Stimulated activated CD4-positive, alpha-beta T cell treated with anti-CD3 and anti-CD28 coated beads, Interleukin-15, amount 100 ng/mL, for 48 hours (primary cell): Measurements from ENCODE around the gene NRBP1.

Experiments used
- DNase-seq, 2 donors: peaks; one replicate each; pipeline ENCODE4 v3.0.0-alpha.2; 2020; ENCODE audit warnings: low read depth in 2 of 2

The NRBP1 gene

DNA sequence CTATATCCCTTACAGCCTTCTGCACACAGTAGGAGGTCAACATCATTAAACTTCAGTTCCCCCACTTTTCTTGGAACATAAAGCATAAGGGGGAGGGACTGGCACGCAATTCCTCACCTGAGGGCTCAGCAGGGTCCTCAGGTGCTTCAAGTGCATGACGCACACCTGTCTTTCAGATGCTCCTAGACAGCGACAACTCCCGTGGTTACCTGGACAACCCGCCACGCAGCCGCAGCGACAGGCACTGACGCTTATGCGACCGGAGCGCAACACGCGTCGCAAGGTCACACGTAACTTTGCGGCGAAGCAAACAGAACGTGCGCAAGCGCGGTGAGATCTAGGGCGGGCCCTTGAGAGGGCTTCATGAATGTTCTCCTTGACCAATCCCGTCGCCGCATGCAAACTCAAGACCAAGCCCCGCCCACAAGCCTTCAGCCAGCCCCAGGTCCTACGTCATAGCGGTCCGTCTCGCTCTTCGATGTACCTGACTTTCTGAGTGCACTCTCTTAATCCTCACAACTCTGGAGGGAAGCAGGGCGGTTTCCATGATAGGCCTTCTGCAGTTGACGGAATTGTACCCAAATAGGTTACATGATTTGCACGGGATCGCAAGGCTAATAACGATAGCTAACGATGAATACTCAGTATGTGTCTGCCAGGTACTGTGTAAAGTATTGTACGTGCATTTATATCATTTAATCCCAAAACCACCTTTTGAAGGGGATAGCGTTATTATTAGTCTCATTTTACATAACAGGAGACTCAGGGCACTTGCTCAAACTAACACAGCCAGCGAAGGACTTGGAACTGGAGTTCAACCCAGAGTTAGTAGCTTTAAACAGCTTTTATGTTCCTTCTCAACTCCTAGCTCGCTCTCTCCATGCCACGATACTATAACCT, 61.3 kb downstream of the NRBP1 start, which contains the start of gene IFT172:
IFT172 (minus strand) TSS at position 246 of the 900 bp plus-strand sequence; CDS start at position 156, 90 bp downstream.
- DNase-seq: peak; percentile 99
